Nephron (organoid): ENCODE measurements around the gene GRM5.
"Not testable (repeated sequence)": the region's sequence is repeated elsewhere in the genome, so short reads cannot be mapped to it uniquely, and the experiment has no call there.

ENCODE experiments used
- H3K27ac Mint-ChIP-seq, 3 experiments: 2 replicates each; pipeline ENCODE4 v1.8.0; 2020; ENCODE audit warnings: mixed read lengths in 3 of 3, mild to moderate bottlenecking in 2 of 3, moderate library complexity in 1 of 3
- H3K27me3 Mint-ChIP-seq: 2 replicates; pipeline ENCODE4 v1.8.0; 2021; ENCODE audit warnings: low read depth, mild to moderate bottlenecking, moderate library complexity, mixed read lengths
- H3K36me3 Mint-ChIP-seq: 2 replicates; pipeline ENCODE4 v1.8.0; 2020; ENCODE audit warnings: low read depth, mixed read lengths
- H3K4me1 Mint-ChIP-seq: 2 replicates; pipeline ENCODE4 v1.8.0; 2020; ENCODE audit warnings: mixed read lengths
- H3K4me3 Mint-ChIP-seq, 3 experiments: 2 replicates each; pipeline ENCODE4 v1.8.0; 2020; ENCODE audit warnings: mild to moderate bottlenecking in 3 of 3, mixed read lengths in 3 of 3, moderate library complexity in 2 of 3
- H3K9me3 Mint-ChIP-seq: 2 replicates; pipeline ENCODE4 v1.8.0; 2020; ENCODE audit warnings: mixed read lengths
- CTCF ChIP-seq, 3 experiments: fragments of 200-600 bp; sonication (generic); IDR thresholded peaks; one replicate each; pipeline ENCODE4 v1.5.0; 2021; ENCODE audit warnings: antibody characterized with exemption in 3 of 3; ENCODE audit not compliant: unreplicated experiment in 3 of 3

GRM5 gene

GRCh38 chr11:88849368-88849767, 216.4 kb downstream of the GRM5 start:
- H3K4me1 Mint-ChIP-seq: no peaks in the 10 kb centered on the region
- no peaks in the 10 kb centered on the region for H3K36me3 Mint-ChIP-seq
- no peak overlapping the region for H3K27ac Mint-ChIP-seq
- H3K4me3 Mint-ChIP-seq: no peak overlapping the region
- no peaks in the 10 kb centered on the region for H3K9me3 Mint-ChIP-seq
- TF ChIP-seq CTCF (IDR thresholded peaks at IDR 0.05; ENCODE audit: unreplicated experiment in 3 of 3): no peak
- no peaks in the 10 kb centered on the region for H3K27me3 Mint-ChIP-seq

GRCh38 chr11:88846266-88846665, 219.5 kb downstream of the GRM5 start:
- H3K4me3 Mint-ChIP-seq, H3K36me3 Mint-ChIP-seq, H3K27me3 Mint-ChIP-seq, H3K9me3 Mint-ChIP-seq, H3K27ac Mint-ChIP-seq, H3K4me1 Mint-ChIP-seq: not testable (repeated sequence)

DNA sequence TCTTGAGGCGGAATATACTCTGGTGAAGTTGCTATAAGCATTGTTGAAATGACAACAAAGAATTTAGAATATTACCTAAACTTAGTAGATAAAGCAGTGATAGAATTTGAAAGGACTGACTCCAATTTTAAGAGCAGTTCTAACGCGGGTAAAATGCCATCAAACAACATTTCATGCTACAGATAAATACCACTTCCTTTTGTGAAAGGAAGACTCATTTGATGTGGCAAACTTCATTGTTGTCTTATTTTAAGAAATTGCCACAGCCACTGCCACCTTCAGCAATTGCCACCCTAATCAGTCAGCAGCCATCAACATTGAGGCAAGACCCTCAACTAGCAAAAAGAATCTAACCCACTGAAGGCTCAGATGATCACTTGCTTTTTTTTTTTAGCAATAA, 220.8 kb downstream of the GRM5 start:
- H3K27ac Mint-ChIP-seq, H3K36me3 Mint-ChIP-seq, H3K9me3 Mint-ChIP-seq, H3K27me3 Mint-ChIP-seq, H3K4me3 Mint-ChIP-seq, H3K4me1 Mint-ChIP-seq: not testable (repeated sequence)

- H3K36me3 Mint-ChIP-seq: not testable (repeated sequence)
These were observed 221.9 kb downstream of the GRM5 start for GRCh38 chr11:88843766-88844426.

GRCh38 chr11:88838139-88838538, 227.6 kb downstream of the GRM5 start:
- not testable (repeated sequence) for H3K9me3 Mint-ChIP-seq, H3K4me1 Mint-ChIP-seq, H3K4me3 Mint-ChIP-seq, H3K27ac Mint-ChIP-seq, H3K27me3 Mint-ChIP-seq, H3K36me3 Mint-ChIP-seq

More at GRCh38 chr11:88843766-88844426, 221.9 kb downstream of the GRM5 start:
- H3K4me3 Mint-ChIP-seq, H3K27ac Mint-ChIP-seq, H3K9me3 Mint-ChIP-seq, H3K4me1 Mint-ChIP-seq, H3K27me3 Mint-ChIP-seq: not testable (repeated sequence)

- not testable (repeated sequence) for H3K4me1 Mint-ChIP-seq, H3K27me3 Mint-ChIP-seq, H3K4me3 Mint-ChIP-seq, H3K36me3 Mint-ChIP-seq, H3K9me3 Mint-ChIP-seq, H3K27ac Mint-ChIP-seq
These were observed 230.1 kb downstream of the GRM5 start for GRCh38 chr11:88835709-88836108.

DNA sequence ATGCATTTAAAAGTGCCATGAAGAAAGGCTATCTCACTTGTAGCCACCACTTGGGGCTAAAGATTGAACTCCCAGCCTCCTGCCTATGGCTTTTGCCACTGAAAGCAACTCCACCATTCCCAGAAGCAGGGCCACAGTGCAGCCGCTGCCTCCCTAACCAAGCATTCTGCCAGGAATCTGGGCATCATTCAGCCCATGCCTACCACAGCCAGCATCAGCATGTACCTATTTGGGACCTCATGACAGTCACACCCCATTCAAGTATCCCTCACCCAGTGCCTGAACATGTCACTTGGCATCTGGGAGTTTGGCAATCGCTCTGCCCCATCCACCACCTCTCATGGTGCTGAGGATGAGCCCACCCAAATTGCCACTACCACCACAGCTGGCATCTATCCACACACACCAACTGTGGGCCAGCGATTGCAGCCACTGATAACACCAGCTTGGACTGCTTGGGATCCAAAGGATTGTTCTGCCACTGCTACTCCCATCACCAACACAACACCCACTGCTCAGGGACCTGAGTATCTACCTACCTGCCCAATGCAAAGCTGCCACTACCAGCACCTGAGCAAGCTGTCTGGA, 234.4 kb downstream of the GRM5 start:
- Mint-ChIP-seq H3K36me3 (no peaks in the 10 kb centered on the region), H3K27ac (no peak overlapping the region), H3K4me1 (peaks cover 6% of the 10 kb centered on the region), H3K27me3 (no peaks in the 10 kb centered on the region), H3K9me3 (no peaks in the 10 kb centered on the region), H3K4me3 (no peak overlapping the region)
- TF ChIP-seq CTCF (IDR thresholded peaks at IDR 0.05; ENCODE audit: unreplicated experiment in 3 of 3): no peak

GRCh38 chr11:88827018-88827676, 238.6 kb downstream of the GRM5 start:
- peaks cover 6% of the 10 kb centered on the region for H3K4me1 Mint-ChIP-seq
- TF ChIP-seq CTCF (IDR thresholded peaks at IDR 0.05; ENCODE audit: unreplicated experiment in 3 of 3): no peak
- H3K9me3 Mint-ChIP-seq: no peaks in the 10 kb centered on the region
- no peak overlapping the region for H3K4me3 Mint-ChIP-seq
- H3K27ac Mint-ChIP-seq: peak overlapping the region; percentile 2 to 15 (median 8)
- H3K36me3 Mint-ChIP-seq: no peaks in the 10 kb centered on the region
- no peaks in the 10 kb centered on the region for H3K27me3 Mint-ChIP-seq
